ENCODE measurements around the gene CRLF3. TPM values are rescaled to one million over a fixed set of nuclear protein-coding genes. Genes with fewer than 3 reads are reported as not detected.
"Not testable (repeated sequence)": the region's sequence is repeated elsewhere in the genome, so short reads cannot be mapped to it uniquely, and the experiment has no call there.

CRLF3 gene
- total and polyA plus RNA-seq, 5 donors from 2014 or later: 76.2 to 169 (median 116) TPM

DNA sequence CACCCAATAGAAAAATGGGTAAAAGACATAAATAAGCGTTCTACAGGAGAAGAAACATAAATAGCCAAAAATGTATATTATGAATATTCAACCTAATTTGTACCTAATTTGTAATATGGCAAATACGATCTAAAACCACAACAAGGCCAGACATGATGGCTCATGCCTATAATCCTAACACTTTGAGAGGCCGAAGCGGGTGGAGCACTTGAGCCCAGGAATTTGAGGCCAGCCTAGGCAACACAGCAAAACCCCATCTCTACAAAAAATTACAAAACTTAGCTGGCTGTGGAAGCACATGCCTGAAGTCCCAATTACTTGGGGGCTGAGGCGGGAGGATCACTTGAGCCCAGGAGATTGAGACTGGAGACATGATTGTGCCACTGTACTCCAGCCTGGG, 30.1 kb downstream of the CRLF3 start:
- no peaks in the 10 kb centered on the region for H3K9me3 ChIP-seq (ENCODE audit: control insufficient read depth in 2 of 2, low read length in 2 of 2)
- H3K27me3 Mint-ChIP-seq: no peaks in the 10 kb centered on the region
- no peaks in the 10 kb centered on the region for H3K27me3 ChIP-seq (ENCODE audit: control insufficient read depth, insufficient read depth, low read length)
- no peaks in the 10 kb centered on the region for H3K9me3 Mint-ChIP-seq
- peaks cover 82% of the 10 kb centered on the region for H3K36me3 ChIP-seq (ENCODE audit: control insufficient read depth, insufficient read depth, low read length)
- H3K4me3 Mint-ChIP-seq: no peak overlapping the region
- H3K36me3 Mint-ChIP-seq: peaks cover 46% of the 10 kb centered on the region
- H3K4me1 Mint-ChIP-seq: peaks cover 17 to 41% (median 25%) of the 10 kb centered on the region in 4 donors
- H3K27ac ChIP-seq (ENCODE audit: insufficient read depth, low read length, poor library complexity, severe bottlenecking): no peak overlapping the region
- no peak overlapping the region for H3K4me3 ChIP-seq (ENCODE audit: low read depth, low read length)
- peaks cover 12% of the 10 kb centered on the region for H3K4me1 ChIP-seq (ENCODE audit: control insufficient read depth, insufficient read depth, low read length, poor library complexity, severe bottlenecking)
- ATAC-seq (ENCODE audit: low read depth in 2 of 2) (no peak), DNase-seq (no peak)
- H3K27ac Mint-ChIP-seq: peak overlapping the region in 2 of 3 donors; percentile 79 to 83

DNA sequence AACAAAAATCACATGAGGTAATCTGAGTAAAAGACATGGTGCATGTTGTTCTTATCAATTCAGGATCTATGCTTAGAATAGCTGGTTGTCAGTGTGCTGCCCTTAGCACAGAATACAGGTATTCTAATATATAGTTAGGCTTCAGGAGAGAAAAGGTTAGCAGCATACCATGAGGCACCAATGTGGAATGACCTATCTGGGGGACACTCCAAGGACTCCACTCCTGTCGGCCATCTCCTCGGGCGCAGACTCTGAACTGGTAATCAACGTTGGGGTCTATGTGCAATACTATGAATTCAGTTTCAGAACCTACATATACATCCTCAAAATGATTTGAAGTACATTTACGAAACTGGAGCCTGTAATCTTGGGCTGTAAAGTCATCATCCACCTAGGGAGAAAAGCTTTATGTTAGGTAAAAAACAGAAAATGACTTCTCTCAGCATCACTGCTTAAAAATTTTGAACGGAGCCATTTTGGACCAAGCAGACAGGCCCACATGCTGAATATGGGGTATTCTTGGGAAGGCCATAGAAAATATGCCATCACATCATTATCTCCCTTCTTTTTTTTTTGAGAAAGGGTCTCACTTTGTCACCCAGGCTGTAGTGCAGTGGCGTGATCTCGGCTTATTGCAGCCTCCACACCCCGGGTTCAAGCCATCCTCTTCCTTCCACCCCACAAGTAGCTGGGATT, 31.1 kb downstream of the CRLF3 start:
- H3K27ac Mint-ChIP-seq: peak overlapping the region in 2 of 3 donors; percentile 79 to 83

DNA sequence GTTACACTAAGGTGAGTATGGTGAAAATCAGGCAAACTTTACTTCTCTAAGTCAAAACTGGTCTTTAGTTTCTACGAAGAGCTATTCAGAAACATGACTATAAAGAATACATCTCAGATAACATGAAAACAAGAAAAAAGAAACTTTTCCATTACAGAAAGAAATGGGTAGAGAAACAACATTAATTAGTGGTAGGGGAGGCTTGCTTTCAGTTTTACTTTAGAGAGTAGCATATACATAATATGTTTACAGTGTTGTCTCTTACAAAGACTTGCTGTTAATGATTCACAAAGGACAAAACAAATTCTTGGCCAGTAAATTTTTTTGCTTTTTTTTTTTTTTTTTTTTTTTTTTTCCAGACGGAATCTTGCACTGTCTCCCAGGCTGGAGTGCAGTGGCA, 34.2 kb downstream of the CRLF3 start:
- peak in 2 of 3 donors; percentile 20 to 58 for DNase-seq
- Mint-ChIP-seq H3K27ac (peak overlapping the region; percentile 86 to 95 (median 89)), H3K27me3 (no peaks in the 10 kb centered on the region), H3K36me3 (peaks cover 43% of the 10 kb centered on the region), H3K9me3 (no peaks in the 10 kb centered on the region), H3K4me1 (peaks cover 11 to 35% (median 18%) of the 10 kb centered on the region in 4 donors), H3K4me3 (peak overlapping the region; percentile 42 to 75 (median 50))
- Histone ChIP-seq H3K4me1 (ENCODE audit: control insufficient read depth, insufficient read depth, low read length, poor library complexity, severe bottlenecking) (peaks cover 13% of the 10 kb centered on the region), H3K4me3 (ENCODE audit: low read depth, low read length) (peak overlapping the region; percentile 55), H3K36me3 (ENCODE audit: control insufficient read depth, insufficient read depth, low read length) (peaks cover 76% of the 10 kb centered on the region), H3K27ac (ENCODE audit: insufficient read depth, low read length, poor library complexity, severe bottlenecking) (peak overlapping the region; percentile 68), H3K27me3 (ENCODE audit: control insufficient read depth, insufficient read depth, low read length) (no peaks in the 10 kb centered on the region), H3K9me3 (ENCODE audit: control insufficient read depth in 2 of 2, low read length in 2 of 2) (no peaks in the 10 kb centered on the region)
- ATAC-seq (ENCODE audit: low read depth in 2 of 2): peak; percentile 40 to 53

More for the DNA sequence above, 31.1 kb downstream of the CRLF3 start:
- no peak overlapping the region for H3K4me3 Mint-ChIP-seq
- no peak overlapping the region for H3K4me3 ChIP-seq (ENCODE audit: low read depth, low read length)
- H3K9me3 Mint-ChIP-seq: no peaks in the 10 kb centered on the region
- H3K27ac ChIP-seq (ENCODE audit: insufficient read depth, low read length, poor library complexity, severe bottlenecking): no peak overlapping the region
- H3K27me3 Mint-ChIP-seq: no peaks in the 10 kb centered on the region
- H3K9me3 ChIP-seq (ENCODE audit: control insufficient read depth in 2 of 2, low read length in 2 of 2): no peaks in the 10 kb centered on the region
- H3K27me3 ChIP-seq (ENCODE audit: control insufficient read depth, insufficient read depth, low read length): no peaks in the 10 kb centered on the region
- no peak for DNase-seq
- H3K36me3 ChIP-seq (ENCODE audit: control insufficient read depth, insufficient read depth, low read length): peaks cover 81% of the 10 kb centered on the region
- H3K4me1 Mint-ChIP-seq: peaks cover 17 to 46% (median 28%) of the 10 kb centered on the region in 4 donors
- peaks cover 13% of the 10 kb centered on the region for H3K4me1 ChIP-seq (ENCODE audit: control insufficient read depth, insufficient read depth, low read length, poor library complexity, severe bottlenecking)
- ATAC-seq (ENCODE audit: low read depth in 2 of 2): no peak
- H3K36me3 Mint-ChIP-seq: peaks cover 53% of the 10 kb centered on the region

DNA sequence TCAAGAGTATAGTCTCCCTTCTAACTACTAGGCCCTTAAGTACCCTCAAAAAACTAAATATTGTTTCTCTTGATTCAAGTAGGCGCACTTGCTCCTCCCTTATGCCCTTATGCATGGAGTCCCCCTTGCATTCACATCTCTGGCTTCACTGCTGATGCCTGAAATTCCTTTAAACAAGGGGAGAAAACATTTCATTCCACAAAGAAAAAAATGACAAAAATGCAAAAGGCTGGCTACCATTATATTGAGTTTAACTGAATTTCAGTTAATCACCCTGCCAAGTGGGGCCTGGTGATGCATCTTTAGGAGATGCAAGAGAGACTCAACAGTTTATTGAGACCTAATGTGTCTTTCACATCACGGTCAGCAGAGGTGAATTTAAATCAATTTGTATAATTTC, 35.6 kb downstream of the CRLF3 start:
- Mint-ChIP-seq H3K27ac (peak overlapping the region in 2 of 3 donors; percentile 86 to 95), H3K36me3 (peaks cover 41% of the 10 kb centered on the region)

DNA sequence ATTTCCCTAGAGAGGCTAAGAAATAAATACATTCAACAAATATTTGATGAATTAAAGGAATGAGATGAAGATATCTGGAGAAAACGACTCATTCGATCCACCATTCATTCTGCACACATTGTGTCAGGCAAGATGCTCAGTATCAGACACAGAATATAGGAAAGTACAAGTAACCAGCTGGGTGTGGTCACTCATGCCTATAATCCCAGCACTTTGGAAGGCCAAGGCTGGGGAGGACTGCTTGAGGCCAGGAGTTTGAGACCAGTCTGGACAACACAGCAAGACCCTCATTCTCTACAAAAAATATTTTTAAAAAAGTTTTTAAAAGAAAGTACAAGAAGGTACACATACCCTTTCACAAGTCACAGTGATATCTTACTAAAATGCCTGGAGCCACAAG, 42.3 kb downstream of the CRLF3 start:
- Mint-ChIP-seq H3K36me3 (peaks cover 22% of the 10 kb centered on the region), H3K4me1 (peaks cover 0 to 15% (median 13%) of the 10 kb centered on the region in 4 donors)
- H3K36me3 ChIP-seq (ENCODE audit: control insufficient read depth, insufficient read depth, low read length): peaks cover 51% of the 10 kb centered on the region

More for the DNA sequence above, 35.6 kb downstream of the CRLF3 start:
- H3K27me3 ChIP-seq (ENCODE audit: control insufficient read depth, insufficient read depth, low read length): no peaks in the 10 kb centered on the region
- H3K27ac ChIP-seq (ENCODE audit: insufficient read depth, low read length, poor library complexity, severe bottlenecking): peak overlapping the region; percentile 68
- no peaks in the 10 kb centered on the region for H3K9me3 ChIP-seq (ENCODE audit: control insufficient read depth in 2 of 2, low read length in 2 of 2)
- H3K4me1 ChIP-seq (ENCODE audit: control insufficient read depth, insufficient read depth, low read length, poor library complexity, severe bottlenecking): peaks cover 13% of the 10 kb centered on the region
- no peaks in the 10 kb centered on the region for H3K9me3 Mint-ChIP-seq
- peak overlapping the region in 1 of 4 donors; percentile 23 for H3K4me3 Mint-ChIP-seq
- ATAC-seq (ENCODE audit: low read depth in 2 of 2) (no peak), DNase-seq (no peak)
- H3K4me1 Mint-ChIP-seq: peaks cover 11 to 25% (median 16%) of the 10 kb centered on the region in 4 donors
- H3K36me3 ChIP-seq (ENCODE audit: control insufficient read depth, insufficient read depth, low read length): peaks cover 70% of the 10 kb centered on the region
- H3K27me3 Mint-ChIP-seq: no peaks in the 10 kb centered on the region
- H3K4me3 ChIP-seq (ENCODE audit: low read depth, low read length): no peak overlapping the region

DNA sequence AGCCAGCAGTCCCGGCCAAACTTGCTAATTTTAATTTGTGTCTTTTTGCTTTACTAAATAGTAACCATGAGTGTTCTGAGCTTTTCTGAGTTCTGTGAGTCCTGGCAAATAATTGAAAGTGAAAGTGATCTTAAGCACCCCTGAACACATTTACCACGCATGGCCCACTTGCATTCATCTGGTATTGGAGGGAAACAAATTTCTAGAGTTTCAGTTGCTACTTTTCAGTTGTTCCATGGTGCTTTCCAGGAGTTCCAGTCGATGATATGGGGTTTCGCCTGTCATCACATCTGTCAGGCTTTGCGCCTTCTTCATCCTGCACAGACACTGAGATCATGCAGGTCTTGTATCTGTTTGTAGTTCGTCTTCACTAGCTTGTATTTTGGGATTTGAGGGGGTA, 44.1 kb downstream of the CRLF3 start:
- no peaks in the 10 kb centered on the region for H3K27me3 Mint-ChIP-seq
- H3K27ac Mint-ChIP-seq: peak overlapping the region in 2 of 3 donors; percentile 63 to 88
- ATAC-seq (ENCODE audit: low read depth in 2 of 2) (no peak), DNase-seq (peak in 1 of 3 donors; percentile 48)
- Histone ChIP-seq H3K36me3 (ENCODE audit: control insufficient read depth, insufficient read depth, low read length) (peaks cover 39% of the 10 kb centered on the region), H3K9me3 (ENCODE audit: control insufficient read depth in 2 of 2, low read length in 2 of 2) (no peaks in the 10 kb centered on the region), H3K4me3 (ENCODE audit: low read depth, low read length) (no peak overlapping the region), H3K27ac (ENCODE audit: insufficient read depth, low read length, poor library complexity, severe bottlenecking) (no peak overlapping the region), H3K27me3 (ENCODE audit: control insufficient read depth, insufficient read depth, low read length) (no peaks in the 10 kb centered on the region), H3K4me1 (ENCODE audit: control insufficient read depth, insufficient read depth, low read length, poor library complexity, severe bottlenecking) (no peaks in the 10 kb centered on the region)
- no peak overlapping the region for H3K4me3 Mint-ChIP-seq
- no peaks in the 10 kb centered on the region for H3K9me3 Mint-ChIP-seq
- peaks cover 0 to 13% (median 12%) of the 10 kb centered on the region in 4 donors for H3K4me1 Mint-ChIP-seq
- peaks cover 18% of the 10 kb centered on the region for H3K36me3 Mint-ChIP-seq

More for the DNA sequence above, 42.3 kb downstream of the CRLF3 start:
- H3K27me3 Mint-ChIP-seq: no peaks in the 10 kb centered on the region
- peak overlapping the region in 2 of 3 donors; percentile 51 to 56 for H3K27ac Mint-ChIP-seq
- Histone ChIP-seq H3K4me3 (ENCODE audit: low read depth, low read length) (no peak overlapping the region), H3K27me3 (ENCODE audit: control insufficient read depth, insufficient read depth, low read length) (no peaks in the 10 kb centered on the region), H3K27ac (ENCODE audit: insufficient read depth, low read length, poor library complexity, severe bottlenecking) (peak overlapping the region; percentile 23), H3K4me1 (ENCODE audit: control insufficient read depth, insufficient read depth, low read length, poor library complexity, severe bottlenecking) (no peaks in the 10 kb centered on the region), H3K9me3 (ENCODE audit: control insufficient read depth in 2 of 2, low read length in 2 of 2) (no peaks in the 10 kb centered on the region)
- DNase-seq (no peak), ATAC-seq (ENCODE audit: low read depth in 2 of 2) (no peak)
- H3K4me3 Mint-ChIP-seq: no peak overlapping the region
- no peaks in the 10 kb centered on the region for H3K9me3 Mint-ChIP-seq

DNA sequence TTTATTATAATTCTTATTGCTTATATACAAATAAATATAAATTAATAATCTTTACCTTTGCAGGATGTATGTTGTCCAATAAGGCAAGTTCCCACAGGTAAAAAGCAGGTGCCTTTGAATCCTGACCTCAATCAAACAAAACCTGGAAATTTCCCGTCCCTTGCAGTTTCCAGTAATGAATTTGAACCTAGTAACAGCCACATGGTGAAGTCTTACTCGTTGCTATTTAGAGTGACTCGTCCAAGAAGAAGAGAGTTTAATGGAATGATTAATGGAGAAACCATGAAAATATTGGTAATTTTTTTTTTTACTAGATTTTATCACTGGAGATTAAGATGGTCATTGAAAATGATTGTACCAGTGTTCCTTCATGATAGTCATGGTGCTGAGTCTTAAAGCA, 55.7 kb downstream of the CRLF3 start:
- not testable (repeated sequence) for H3K4me3 ChIP-seq (ENCODE audit: low read depth, low read length); H3K9me3 ChIP-seq (ENCODE audit: control insufficient read depth in 2 of 2, low read length in 2 of 2); H3K27me3 Mint-ChIP-seq; H3K9me3 Mint-ChIP-seq; H3K4me1 Mint-ChIP-seq; DNase-seq; H3K4me1 ChIP-seq (ENCODE audit: control insufficient read depth, insufficient read depth, low read length, poor library complexity, severe bottlenecking); H3K4me3 Mint-ChIP-seq; H3K27me3 ChIP-seq (ENCODE audit: control insufficient read depth, insufficient read depth, low read length); ATAC-seq (ENCODE audit: low read depth in 2 of 2); H3K27ac ChIP-seq (ENCODE audit: insufficient read depth, low read length, poor library complexity, severe bottlenecking); H3K27ac Mint-ChIP-seq
- H3K36me3 ChIP-seq (ENCODE audit: control insufficient read depth, insufficient read depth, low read length): peaks cover 19% of the 10 kb centered on the region
- peaks cover 18% of the 10 kb centered on the region for H3K36me3 Mint-ChIP-seq
